Osteocyte (in vitro differentiated cells): Measurements from ENCODE around the gene MIEF2. TPM values are rescaled to one million over a fixed set of nuclear protein-coding genes. Genes with fewer than 3 reads are reported as not detected.
A peak's percentile ranks its signal among the peaks of the same experiment; 100 is the strongest.
"Not testable (repeated sequence)": the region's sequence is repeated elsewhere in the genome, so short reads cannot be mapped to it uniquely, and the experiment has no call there.

Source experiments
- DNase-seq: peaks from one replicate; pipeline ENCODE4 v3.0.0; 2021; ENCODE audit warnings: mixed read lengths; ENCODE audit not compliant: unreplicated experiment; ENCODE audit errors: extremely low spot score
- H3K27ac Mint-ChIP-seq: one replicate; pipeline ENCODE4 v1.8.0; 2021; ENCODE audit warnings: mild to moderate bottlenecking, mixed read lengths; ENCODE audit not compliant: unreplicated experiment
- H3K27me3 Mint-ChIP-seq: one replicate; pipeline ENCODE4 v1.8.0; 2021; ENCODE audit warnings: mixed read lengths; ENCODE audit not compliant: unreplicated experiment
- H3K36me3 Mint-ChIP-seq: one replicate; pipeline ENCODE4 v1.8.0; 2021; ENCODE audit warnings: mixed read lengths; ENCODE audit not compliant: unreplicated experiment
- H3K4me1 Mint-ChIP-seq: one replicate; pipeline ENCODE4 v1.8.0; 2021; ENCODE audit warnings: mixed read lengths; ENCODE audit not compliant: unreplicated experiment
- H3K4me3 Mint-ChIP-seq: one replicate; pipeline ENCODE4 v1.8.0; 2021; ENCODE audit warnings: mild to moderate bottlenecking, moderate library complexity, mixed read lengths; ENCODE audit not compliant: unreplicated experiment
- H3K9me3 Mint-ChIP-seq: one replicate; pipeline ENCODE4 v1.8.0; 2021; ENCODE audit warnings: mixed read lengths; ENCODE audit not compliant: unreplicated experiment
- total RNA-seq: library from RNA; stranded (reverse); gene quantifications from 2 replicates; pipeline ENCODE4 v1.2.1, GENCODE V29; 2021
- TF ChIP-seq, protein P1 (sequence below): fragments of 200-600 bp; sonication (generic); IDR thresholded peaks from 2 replicates; pipeline ENCODE4 v1.5.0; 2021; ENCODE audit warnings: antibody characterized with exemption, mild to moderate bottlenecking, moderate library complexity

The MIEF2 gene
- total RNA-seq, 1 donor from 2014 or later: 15.3 TPM

DNA sequence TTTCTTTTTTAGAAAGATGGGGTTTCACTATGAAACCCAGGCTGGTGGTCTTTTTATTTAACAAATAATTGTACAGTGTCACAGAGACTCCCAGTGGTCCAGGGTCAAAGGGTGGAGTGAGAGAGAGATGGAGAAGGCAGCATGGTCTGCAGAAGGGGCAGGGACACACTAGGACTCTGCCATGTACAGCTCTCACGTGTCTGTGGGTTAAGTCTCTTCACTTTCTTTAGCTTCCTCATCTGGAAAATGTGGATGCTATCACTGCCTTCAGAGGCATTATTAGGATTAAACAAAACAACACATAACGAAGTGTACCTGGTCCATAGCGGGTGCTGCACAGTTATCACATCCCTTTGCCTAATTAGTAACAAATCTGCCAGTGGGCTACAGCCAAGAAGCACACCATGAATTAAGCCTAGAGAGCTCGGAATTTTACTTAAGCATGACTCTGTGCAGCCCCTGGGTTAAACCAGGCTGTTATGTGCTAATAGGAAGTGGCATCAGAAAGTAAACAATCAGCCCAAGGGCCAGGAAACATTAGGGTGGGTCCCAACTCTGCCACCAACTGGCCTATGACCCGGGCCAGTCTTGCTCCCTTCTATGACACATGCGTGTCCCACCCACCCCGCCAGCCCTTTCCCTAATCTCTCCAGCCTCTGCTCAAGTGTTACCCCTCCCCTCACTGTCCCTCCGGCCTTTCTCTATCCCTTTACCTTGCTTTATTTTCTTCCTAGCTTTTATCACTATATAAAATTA, 40.4 kb downstream of the MIEF2 start:
- H3K9me3 Mint-ChIP-seq: no peaks in the 10 kb centered on the region
- TF ChIP-seq, protein P1, sequence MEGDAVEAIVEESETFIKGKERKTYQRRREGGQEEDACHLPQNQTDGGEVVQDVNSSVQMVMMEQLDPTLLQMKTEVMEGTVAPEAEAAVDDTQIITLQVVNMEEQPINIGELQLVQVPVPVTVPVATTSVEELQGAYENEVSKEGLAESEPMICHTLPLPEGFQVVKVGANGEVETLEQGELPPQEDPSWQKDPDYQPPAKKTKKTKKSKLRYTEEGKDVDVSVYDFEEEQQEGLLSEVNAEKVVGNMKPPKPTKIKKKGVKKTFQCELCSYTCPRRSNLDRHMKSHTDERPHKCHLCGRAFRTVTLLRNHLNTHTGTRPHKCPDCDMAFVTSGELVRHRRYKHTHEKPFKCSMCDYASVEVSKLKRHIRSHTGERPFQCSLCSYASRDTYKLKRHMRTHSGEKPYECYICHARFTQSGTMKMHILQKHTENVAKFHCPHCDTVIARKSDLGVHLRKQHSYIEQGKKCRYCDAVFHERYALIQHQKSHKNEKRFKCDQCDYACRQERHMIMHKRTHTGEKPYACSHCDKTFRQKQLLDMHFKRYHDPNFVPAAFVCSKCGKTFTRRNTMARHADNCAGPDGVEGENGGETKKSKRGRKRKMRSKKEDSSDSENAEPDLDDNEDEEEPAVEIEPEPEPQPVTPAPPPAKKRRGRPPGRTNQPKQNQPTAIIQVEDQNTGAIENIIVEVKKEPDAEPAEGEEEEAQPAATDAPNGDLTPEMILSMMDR: no peak
- H3K4me3 Mint-ChIP-seq: no peak overlapping the region
- DNase-seq: no peak
- no peaks in the 10 kb centered on the region for H3K27me3 Mint-ChIP-seq
- H3K36me3 Mint-ChIP-seq: peaks cover 40% of the 10 kb centered on the region
- H3K27ac Mint-ChIP-seq: no peak overlapping the region
- H3K4me1 Mint-ChIP-seq: no peaks in the 10 kb centered on the region

DNA sequence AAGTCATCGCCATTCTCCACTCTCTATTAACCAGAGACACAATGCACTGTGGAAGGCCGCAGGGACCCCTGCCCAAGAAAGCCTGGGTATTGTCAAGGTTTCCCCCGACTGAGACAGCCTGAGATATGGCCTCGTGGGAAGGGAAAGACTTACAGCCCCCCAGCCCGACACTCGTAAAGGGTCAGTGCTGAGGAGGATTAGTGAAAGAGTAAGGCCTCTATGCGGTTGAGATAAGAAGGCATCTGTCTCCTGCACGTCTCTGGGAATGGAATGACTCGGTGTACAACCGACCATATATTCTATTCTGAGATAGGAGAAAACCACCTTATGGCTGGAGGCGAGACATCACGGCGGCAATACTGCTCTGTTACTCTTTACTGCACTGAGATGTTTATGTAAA, 42.7 kb downstream of the MIEF2 start:
- not testable (repeated sequence) for H3K27me3 Mint-ChIP-seq, DNase-seq, H3K27ac Mint-ChIP-seq, H3K4me1 Mint-ChIP-seq, H3K9me3 Mint-ChIP-seq, H3K4me3 Mint-ChIP-seq
- peaks cover 42% of the 10 kb centered on the region for H3K36me3 Mint-ChIP-seq

- TF ChIP-seq, protein P1: no peak
- Mint-ChIP-seq H3K9me3 (no peaks in the 10 kb centered on the region), H3K4me1 (peaks cover 21% of the 10 kb centered on the region), H3K36me3 (peaks cover 24% of the 10 kb centered on the region), H3K27ac (no peak overlapping the region), H3K27me3 (no peaks in the 10 kb centered on the region), H3K4me3 (no peak overlapping the region)
- DNase-seq: no peak
Measured at GRCh38 chr17:18309202-18309601, 48.7 kb downstream of the MIEF2 start.

DNA sequence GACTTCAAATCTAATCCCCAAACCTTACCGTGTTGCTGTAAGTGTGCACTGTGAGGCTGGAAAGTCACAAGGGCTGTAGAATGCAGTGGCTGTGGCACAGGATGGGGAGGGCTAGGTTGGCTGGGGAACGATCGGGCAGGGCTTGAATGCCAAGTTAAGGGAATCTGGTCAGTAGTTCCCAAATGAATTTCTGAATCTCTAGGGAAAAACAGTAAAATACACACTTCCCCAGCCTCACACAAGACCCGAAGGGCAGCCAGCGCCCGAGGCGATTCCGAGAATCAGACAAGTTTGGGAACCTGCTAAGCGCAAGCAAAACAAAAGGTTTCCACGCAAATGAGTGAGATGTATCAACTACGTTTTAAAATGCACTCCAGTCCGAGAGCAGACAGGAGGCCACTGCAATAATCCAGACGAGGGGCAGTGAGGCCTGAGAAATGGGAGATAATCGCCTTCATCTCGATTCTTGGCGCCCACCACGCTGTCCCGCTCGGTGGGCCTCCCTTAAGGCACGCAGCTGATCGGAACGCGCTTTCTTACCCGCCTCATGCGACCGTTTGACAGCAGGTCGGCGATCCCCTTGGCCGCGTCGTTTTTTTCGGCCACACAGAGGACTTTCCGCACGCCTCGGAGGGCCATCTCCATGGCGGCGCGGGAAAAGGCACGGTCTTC, 53.7 kb downstream of the MIEF2 start:
- H3K27ac Mint-ChIP-seq: peak overlapping the region; percentile 99
- DNase-seq: no peak
- TF ChIP-seq, protein P1: no peak
- H3K27me3 Mint-ChIP-seq: no peaks in the 10 kb centered on the region
- no peaks in the 10 kb centered on the region for H3K9me3 Mint-ChIP-seq
- H3K4me3 Mint-ChIP-seq: peak overlapping the region; percentile 93
- H3K36me3 Mint-ChIP-seq: peaks cover 10% of the 10 kb centered on the region
- peaks cover 56% of the 10 kb centered on the region for H3K4me1 Mint-ChIP-seq

DNA sequence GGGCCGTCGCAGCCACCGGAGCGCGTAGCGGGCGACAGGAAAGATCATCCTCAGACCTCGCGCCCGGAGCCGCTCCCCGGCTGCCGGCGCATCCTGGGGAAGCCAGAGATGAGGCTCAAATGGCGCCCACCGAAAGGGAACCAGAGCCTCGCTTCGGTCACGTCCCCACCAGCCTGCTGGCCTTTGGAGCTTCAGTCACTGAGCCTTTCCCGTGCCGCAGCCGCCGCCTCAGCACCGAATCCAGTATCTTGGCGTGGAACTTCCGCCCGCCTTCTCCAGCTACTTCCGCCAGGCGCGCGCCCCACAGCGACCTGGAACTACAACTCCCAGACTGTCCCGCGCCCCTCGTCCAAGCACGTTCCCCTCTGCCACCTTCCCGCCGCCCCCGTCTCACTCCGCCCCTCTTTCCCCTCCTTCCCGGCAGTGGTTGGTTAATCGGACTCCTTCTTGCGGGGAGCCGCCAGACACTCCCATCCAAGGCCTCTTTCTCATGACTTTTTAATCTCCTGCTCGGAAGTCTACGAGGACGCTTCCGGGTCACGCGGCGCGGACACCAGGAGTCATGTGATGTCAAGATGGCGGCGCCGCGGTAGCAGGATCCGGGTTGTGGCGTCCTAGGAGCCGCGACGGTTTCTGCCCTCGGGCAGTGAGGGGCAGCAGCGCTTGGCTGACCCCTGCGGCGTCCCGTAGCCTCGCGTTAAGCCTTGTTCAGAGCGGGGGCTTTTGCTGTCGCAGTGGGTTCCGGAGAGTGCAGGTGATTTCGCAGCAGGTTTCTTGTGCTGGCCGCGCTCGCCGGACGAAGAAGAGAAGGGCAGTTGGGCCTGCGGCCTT, 54.5 kb downstream of the MIEF2 start, which contains the start of the genes SMCR8 and TOP3A:
Gene SMCR8, plus strand, starts transcription at position 563 of the 831 bp plus-strand sequence. CDS start 497 bp downstream, outside the sequence.
Gene TOP3A, minus strand, starts transcription at position 264 of the 831 bp plus-strand sequence. Its CDS starts 216 bp downstream, at position 48.
- H3K4me3 Mint-ChIP-seq: peak within 1 kb of the TSS; percentile 93
- TF ChIP-seq, protein P1: no peak
- DNase-seq: peak; percentile 99

More for the DNA sequence above, 54.5 kb downstream of the MIEF2 start, which contains the start of the genes SMCR8 and TOP3A:
- Mint-ChIP-seq H3K4me1 (peaks cover 64% of the 10 kb centered on the region), H3K9me3 (no peaks in the 10 kb centered on the region), H3K27me3 (no peaks in the 10 kb centered on the region), H3K36me3 (peaks cover 10% of the 10 kb centered on the region), H3K27ac (peak within 1 kb of the TSS; percentile 99)
